Panc1 (cell line): ENCODE results near the gene NSDHL. TPM values are rescaled to one million over a fixed set of nuclear protein-coding genes. Genes with fewer than 3 reads are reported as not detected.

Experiments used
- ATAC-seq: fragments of 200-7000 bp; cut with Tn5 transposase; 2 replicates; pipeline ENCODE4 v1.9.1; 2020; ENCODE audit warnings: mild to moderate bottlenecking, moderate library complexity
- BruUV-seq: library from RNA; stranded (reverse); fragments of 400-500 nt; replicated peaks from 2 replicates; lab custom pipeline; 2021; lab: Mats Ljungman, UMichigan
- CTCF ChIA-PET: fragments of 300-600 bp; sonication (Branson Sonifier 250); formaldehyde crosslinking; loops from one replicate; lab custom pipeline; 2022; ENCODE audit warnings: antibody characterized with exemption; lab: Charles Lee
- POLR2A ChIA-PET: fragments of 300-600 bp; sonication (Branson Sonifier 250); formaldehyde crosslinking; loops from one replicate; lab custom pipeline; 2022; ENCODE audit warnings: antibody characterized with exemption; lab: Charles Lee
- DNase-seq: peaks from one replicate; pipeline ENCODE4 v3.0.0-alpha.2; 2010; ENCODE audit warnings: low read depth, low spot score
- H3K27ac ChIP-seq: 2 replicates; pipeline ENCODE4 v1.5.1; 2011; ENCODE audit warnings: mild to moderate bottlenecking, low read length, inconsistent platforms
- H3K27me3 ChIP-seq: fragments of 200-500 bp; sonication (Bioruptor generic); 2 replicates; pipeline ENCODE4 v1.6.0; 2014; ENCODE audit warnings: low read length, inconsistent platforms; ENCODE audit not compliant: control insufficient read depth, insufficient read depth
- H3K36me3 ChIP-seq: fragments of 200-500 bp; sonication (Bioruptor generic); 2 replicates; pipeline ENCODE4 v1.5.1; 2014; ENCODE audit warnings: inconsistent platforms, mild to moderate bottlenecking, low read length, moderate library complexity; ENCODE audit not compliant: control insufficient read depth, insufficient read depth
- H3K4me1 ChIP-seq: 2 replicates; pipeline ENCODE4 v1.5.1; 2011; ENCODE audit warnings: inconsistent platforms, mild to moderate bottlenecking, low read length, moderate library complexity; ENCODE audit not compliant: control insufficient read depth, insufficient read depth
- H3K4me3 ChIP-seq, 2 experiments: 2 replicates each; pipeline ENCODE4 v1.5.1; 2011 to 2012; ENCODE audit warnings: low read depth in 2 of 2, low read length in 2 of 2, mild to moderate bottlenecking in 2 of 2, inconsistent platforms in 1 of 2, moderate library complexity in 1 of 2
- H3K9me3 ChIP-seq: fragments of 200-500 bp; sonication (Bioruptor generic); 2 replicates; pipeline ENCODE4 v1.5.1; 2014; ENCODE audit warnings: low read depth, mild to moderate bottlenecking, inconsistent platforms, low read length, moderate library complexity; ENCODE audit not compliant: control insufficient read depth, insufficient read depth
- POLR2AphosphoS5 ChIP-seq: IDR thresholded peaks from 2 replicates; pipeline ENCODE4 v1.6.1; 2012; ENCODE audit warnings: mild to moderate bottlenecking, low read depth, low read length, moderate library complexity
- SIN3A ChIP-seq: IDR thresholded peaks from 2 replicates; pipeline ENCODE4 v1.6.1; 2012; ENCODE audit warnings: low read depth, mild to moderate bottlenecking, low read length, moderate library complexity, borderline replicate concordance; ENCODE audit not compliant: insufficient read depth
- TCF7L2 ChIP-seq: IDR thresholded peaks from 2 replicates; pipeline ENCODE4 v1.6.1; 2011; ENCODE audit warnings: mild to moderate bottlenecking, low read depth, low read length, inconsistent platforms
- in situ Hi-C: cut with HindIII; loops from 2 replicates; pipeline ENCODE4 v1.10.0; 2016; ENCODE audit warnings: low sequenced_read_pairs, low pct_unique_long_range_greater_than_20kb
- intact Hi-C: fragments of 100-400 bp; cut with micrococcal nuclease; formaldehyde crosslinking; loops from one replicate; pipeline ENCODE4 v1.10.0; 2022; ENCODE audit not compliant: unreplicated experiment
- total RNA-seq: library from RNA; stranded (reverse); gene quantifications from one replicate; pipeline ENCODE4 v1.2.1, GENCODE V29; 2021; ENCODE audit not compliant: unreplicated experiment
- TF ChIP-seq, protein P1 (sequence below), 2 experiments: IDR thresholded peaks; 2 replicates each; pipeline ENCODE4 v1.6.1; 2011 to 2012; ENCODE audit warnings: low read depth in 2 of 2, control low read depth in 1 of 2, low read length in 1 of 2, mild to moderate bottlenecking in 1 of 2, moderate library complexity in 1 of 2; ENCODE audit not compliant: insufficient read depth in 1 of 2
- TF ChIP-seq, protein P2 (sequence below): fragments of 450-650 bp; IDR thresholded peaks from 2 replicates; pipeline ENCODE4 v1.5.1; 2017; ENCODE audit warnings: mild to moderate bottlenecking

NSDHL gene
- total RNA-seq, 1 experiment from 2014 or later, result 75.0 TPM

DNA sequence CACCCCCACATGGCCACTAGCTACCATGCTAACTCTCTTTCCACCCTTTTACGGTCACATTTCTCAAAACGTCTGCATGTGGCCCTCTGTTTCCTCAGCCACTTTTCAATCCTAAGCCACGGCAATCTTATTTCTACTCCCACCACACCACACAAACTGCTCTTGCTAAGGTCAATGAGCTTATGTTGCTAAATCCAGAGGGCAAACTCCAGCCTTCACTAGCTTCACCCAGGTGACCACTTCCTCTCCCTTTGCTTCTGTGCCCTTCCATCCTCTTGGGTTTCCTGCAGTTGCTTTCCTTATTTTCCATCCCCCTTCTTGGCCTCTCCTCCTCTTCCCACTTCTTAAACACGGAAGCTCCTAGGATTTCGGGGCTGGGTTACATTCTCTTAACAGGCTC lies 16.8 kb upstream of the NSDHL start:
- intact Hi-C loops (loop anchor here (10.0 kb wide), 1 partner anchor 1099 kb away; the partner anchor contains the start of gene FATE1), in situ Hi-C loops (loop anchor here (25.0 kb wide), 1 partner anchor 177 kb away; the partner anchor contains the start of gene GABRQ)
- Histone ChIP-seq H3K4me1 (no peaks in the 10 kb centered on the region), H3K9me3 (no peaks in the 10 kb centered on the region), H3K27me3 (no peaks in the 10 kb centered on the region; the same call in 1 of the 2 replicates), H3K36me3 (no peaks in the 10 kb centered on the region), H3K4me3 (no peak overlapping the region), H3K27ac (no peak overlapping the region)
- TF ChIP-seq SIN3A, result no peak
- TF ChIP-seq, protein P1, sequence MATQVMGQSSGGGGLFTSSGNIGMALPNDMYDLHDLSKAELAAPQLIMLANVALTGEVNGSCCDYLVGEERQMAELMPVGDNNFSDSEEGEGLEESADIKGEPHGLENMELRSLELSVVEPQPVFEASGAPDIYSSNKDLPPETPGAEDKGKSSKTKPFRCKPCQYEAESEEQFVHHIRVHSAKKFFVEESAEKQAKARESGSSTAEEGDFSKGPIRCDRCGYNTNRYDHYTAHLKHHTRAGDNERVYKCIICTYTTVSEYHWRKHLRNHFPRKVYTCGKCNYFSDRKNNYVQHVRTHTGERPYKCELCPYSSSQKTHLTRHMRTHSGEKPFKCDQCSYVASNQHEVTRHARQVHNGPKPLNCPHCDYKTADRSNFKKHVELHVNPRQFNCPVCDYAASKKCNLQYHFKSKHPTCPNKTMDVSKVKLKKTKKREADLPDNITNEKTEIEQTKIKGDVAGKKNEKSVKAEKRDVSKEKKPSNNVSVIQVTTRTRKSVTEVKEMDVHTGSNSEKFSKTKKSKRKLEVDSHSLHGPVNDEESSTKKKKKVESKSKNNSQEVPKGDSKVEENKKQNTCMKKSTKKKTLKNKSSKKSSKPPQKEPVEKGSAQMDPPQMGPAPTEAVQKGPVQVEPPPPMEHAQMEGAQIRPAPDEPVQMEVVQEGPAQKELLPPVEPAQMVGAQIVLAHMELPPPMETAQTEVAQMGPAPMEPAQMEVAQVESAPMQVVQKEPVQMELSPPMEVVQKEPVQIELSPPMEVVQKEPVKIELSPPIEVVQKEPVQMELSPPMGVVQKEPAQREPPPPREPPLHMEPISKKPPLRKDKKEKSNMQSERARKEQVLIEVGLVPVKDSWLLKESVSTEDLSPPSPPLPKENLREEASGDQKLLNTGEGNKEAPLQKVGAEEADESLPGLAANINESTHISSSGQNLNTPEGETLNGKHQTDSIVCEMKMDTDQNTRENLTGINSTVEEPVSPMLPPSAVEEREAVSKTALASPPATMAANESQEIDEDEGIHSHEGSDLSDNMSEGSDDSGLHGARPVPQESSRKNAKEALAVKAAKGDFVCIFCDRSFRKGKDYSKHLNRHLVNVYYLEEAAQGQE (IDR thresholded peaks at IDR 0.05; ENCODE audit: insufficient read depth in 1 of 2, low read depth in 2 of 2, low read length in 1 of 2), result no peak
- TF ChIP-seq POLR2AphosphoS5, result no peak
- TF ChIP-seq, protein P2, sequence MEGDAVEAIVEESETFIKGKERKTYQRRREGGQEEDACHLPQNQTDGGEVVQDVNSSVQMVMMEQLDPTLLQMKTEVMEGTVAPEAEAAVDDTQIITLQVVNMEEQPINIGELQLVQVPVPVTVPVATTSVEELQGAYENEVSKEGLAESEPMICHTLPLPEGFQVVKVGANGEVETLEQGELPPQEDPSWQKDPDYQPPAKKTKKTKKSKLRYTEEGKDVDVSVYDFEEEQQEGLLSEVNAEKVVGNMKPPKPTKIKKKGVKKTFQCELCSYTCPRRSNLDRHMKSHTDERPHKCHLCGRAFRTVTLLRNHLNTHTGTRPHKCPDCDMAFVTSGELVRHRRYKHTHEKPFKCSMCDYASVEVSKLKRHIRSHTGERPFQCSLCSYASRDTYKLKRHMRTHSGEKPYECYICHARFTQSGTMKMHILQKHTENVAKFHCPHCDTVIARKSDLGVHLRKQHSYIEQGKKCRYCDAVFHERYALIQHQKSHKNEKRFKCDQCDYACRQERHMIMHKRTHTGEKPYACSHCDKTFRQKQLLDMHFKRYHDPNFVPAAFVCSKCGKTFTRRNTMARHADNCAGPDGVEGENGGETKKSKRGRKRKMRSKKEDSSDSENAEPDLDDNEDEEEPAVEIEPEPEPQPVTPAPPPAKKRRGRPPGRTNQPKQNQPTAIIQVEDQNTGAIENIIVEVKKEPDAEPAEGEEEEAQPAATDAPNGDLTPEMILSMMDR, result no peak
- no peak for TF ChIP-seq TCF7L2
- ChIA-PET POLR2A (no interaction called here), CTCF (interaction anchor here (0.6 kb wide), 1 partner anchor 172 kb away, joined by 3 read pairs; no protein-coding TSS in a partner anchor)
- DNase-seq (no peak), ATAC-seq (no peak)
- BruUV-seq, result no TSS peak

DNA sequence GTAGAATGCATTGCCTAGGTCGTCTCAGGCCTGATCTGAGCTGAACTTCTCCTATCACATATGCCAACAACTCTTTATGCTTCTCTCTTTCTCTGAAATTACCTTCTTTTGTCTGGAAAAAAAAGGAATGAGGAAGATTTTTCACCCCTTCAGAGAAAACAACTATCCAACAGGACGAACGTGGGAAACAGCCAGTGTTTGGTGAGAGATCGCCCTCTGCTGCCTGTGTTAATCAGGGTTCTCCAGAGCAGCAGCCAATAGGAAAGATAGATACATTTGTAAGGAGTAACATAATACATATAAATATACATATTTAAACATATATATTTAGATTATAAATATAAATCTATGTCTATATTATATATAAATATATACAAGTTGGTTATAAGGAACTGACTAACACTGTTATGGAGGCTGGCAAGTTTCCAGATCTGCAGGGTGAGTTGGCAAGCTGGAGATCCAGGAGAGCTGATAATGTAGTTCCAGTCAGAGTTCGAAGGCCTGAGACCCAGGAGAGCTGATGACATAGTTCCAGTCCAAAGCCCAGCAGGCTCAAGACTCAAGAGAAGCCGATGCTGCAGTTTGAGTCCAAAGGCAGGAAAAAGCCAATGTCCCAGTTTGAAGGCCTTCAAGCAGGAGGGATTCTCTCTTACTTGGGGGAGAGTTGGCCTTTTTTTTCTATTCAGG lies 13.6 kb upstream of the NSDHL start:
- no peaks in the 10 kb centered on the region for H3K9me3 ChIP-seq
- BruUV-seq, result no TSS peak
- in situ Hi-C loops, result loop anchor here (25.0 kb wide), 1 partner anchor 180 kb away; the partner anchor contains the start of gene GABRQ
- ATAC-seq (peak; percentile 85), DNase-seq (no peak)
- H3K36me3 ChIP-seq, result no peaks in the 10 kb centered on the region
- no peaks in the 10 kb centered on the region for H3K4me1 ChIP-seq
- ChIA-PET POLR2A (no interaction called here), CTCF (interaction anchor here (0.7 kb wide), 1 partner anchor 174 kb away, joined by 4 read pairs; no protein-coding TSS in a partner anchor)
- no peak overlapping the region for H3K27ac ChIP-seq
- TF ChIP-seq, protein P2, result peak; percentile 75
- TF ChIP-seq, protein P1 (IDR thresholded peaks at IDR 0.05; ENCODE audit: insufficient read depth in 1 of 2, low read depth in 2 of 2, low read length in 1 of 2), result no peak
- intact Hi-C loops, result loop anchor here (2.0 to 10.0 kb wide), 3 partner anchors 174 to 1102 kb away; partner anchors contain the start of gene FATE1
- H3K4me3 ChIP-seq, result no peak overlapping the region
- H3K27me3 ChIP-seq, result no peaks in the 10 kb centered on the region; the same call in 1 of the 2 replicates
